HepG2 (cell line): ENCODE results near the gene C20orf96. TPM values are rescaled to one million over a fixed set of nuclear protein-coding genes. Genes with fewer than 3 reads are reported as not detected.
A peak's percentile ranks its signal among the peaks of the same experiment; 100 is the strongest.

ENCODE experiments used
- FOXC1 ChIP-seq: sonication (generic); formaldehyde crosslinking; IDR thresholded peaks from 2 replicates; pipeline ENCODE4 v1.8.0; 2022; ENCODE audit warnings: mild to moderate bottlenecking, missing genetic modification reagents, borderline replicate concordance
- HNRNPLL ChIP-seq: fragments of 200-400 bp; formaldehyde crosslinking; IDR thresholded peaks from 2 replicates; pipeline ENCODE4 v1.6.1; 2017; ENCODE audit warnings: mild to moderate bottlenecking, low read depth, low read length; ENCODE audit not compliant: poor library complexity, severe bottlenecking
- KLF11 ChIP-seq: IDR thresholded peaks from 2 replicates; pipeline ENCODE4 v1.6.1; 2016; ENCODE audit warnings: missing compliant biosample characterization
- MAFK ChIP-seq, 2 experiments: IDR thresholded peaks in 1 of 2; conservative IDR thresholded peaks in 1 of 2; 2 replicates each; pipeline ENCODE4 v1.6.1; 2011; ENCODE audit warnings: improper control_type of control experiment in 2 of 2, low read length in 2 of 2
- MBD4 ChIP-seq: IDR thresholded peaks from 2 replicates; pipeline ENCODE4 v1.6.1; 2012; ENCODE audit warnings: low read length, inconsistent platforms, borderline replicate concordance
- NCOR1 ChIP-seq: fragments of 200-600 bp; sonication (generic); IDR thresholded peaks from 2 replicates; pipeline ENCODE4 v1.7.0; 2017; ENCODE audit warnings: antibody characterized with exemption, low read length, borderline replicate concordance
- PREB ChIP-seq: sonication (generic); formaldehyde crosslinking; IDR thresholded peaks from 2 replicates; pipeline ENCODE4 v1.4.0; 2020; ENCODE audit warnings: missing genetic modification reagents
- RAD21 ChIP-seq: fragments of 450-650 bp; formaldehyde crosslinking; IDR thresholded peaks from 2 replicates; pipeline ENCODE4 v1.5.0; 2020; ENCODE audit warnings: mild to moderate bottlenecking
- RCOR2 ChIP-seq: IDR thresholded peaks from 2 replicates; pipeline ENCODE4 v1.6.1; 2016; ENCODE audit warnings: missing biosample characterization, missing genetic modification reagents
- TCF12 ChIP-seq, 2 experiments: fragments of 450-650 bp in 1 of 2; sonication (generic) in 1 of 2; formaldehyde crosslinking in 1 of 2; IDR thresholded peaks; 2 replicates each; pipeline versions ENCODE4 v1.6.1 to v1.8.0; 2017 to 2022; ENCODE audit warnings: antibody characterized with exemption in 1 of 2, mild to moderate bottlenecking in 1 of 2, missing genetic modification reagents in 1 of 2, moderate library complexity in 1 of 2
- TFE3 ChIP-seq: IDR thresholded peaks from 2 replicates; pipeline ENCODE4 v1.6.1; 2016
- U2AF2 ChIP-seq: fragments of 200-400 bp; formaldehyde crosslinking; IDR thresholded peaks from 2 replicates; pipeline ENCODE4 v1.6.1; 2017; ENCODE audit warnings: low read depth, mild to moderate bottlenecking, low read length
- ZBTB4 ChIP-seq: sonication (generic); formaldehyde crosslinking; IDR thresholded peaks from 2 replicates; pipeline ENCODE4 v1.4.0; 2020; ENCODE audit warnings: missing genetic modification reagents, mild to moderate bottlenecking, borderline replicate concordance
- ZKSCAN1 ChIP-seq: fragments of 150-350 bp; IDR thresholded peaks from 2 replicates; pipeline ENCODE4 v1.6.1; 2014; ENCODE audit warnings: low read length
- ZNF180 ChIP-seq: sonication (generic); formaldehyde crosslinking; IDR thresholded peaks from 2 replicates; pipeline ENCODE4 v1.4.0; 2020; ENCODE audit warnings: low read depth, missing genetic modification reagents, borderline replicate concordance
- ZNF431 ChIP-seq: sonication (generic); formaldehyde crosslinking; IDR thresholded peaks from 2 replicates; pipeline ENCODE4 v1.9.0; 2022; ENCODE audit warnings: missing genetic modification reagents, low read depth, mild to moderate bottlenecking, borderline replicate concordance
- ZNF512B ChIP-seq: sonication (generic); formaldehyde crosslinking; IDR thresholded peaks from 2 replicates; pipeline ENCODE4 v1.5.1; 2020; ENCODE audit warnings: missing genetic modification reagents, mild to moderate bottlenecking, borderline replicate concordance
- ZNF678 ChIP-seq: sonication (generic); formaldehyde crosslinking; IDR thresholded peaks from 2 replicates; pipeline ENCODE4 v1.4.0; 2020; ENCODE audit warnings: mild to moderate bottlenecking, missing genetic modification reagents
- ZNF781 ChIP-seq: sonication (generic); formaldehyde crosslinking; IDR thresholded peaks from 2 replicates; pipeline ENCODE4 v1.5.1; 2020; ENCODE audit warnings: borderline replicate concordance, mild to moderate bottlenecking, missing genetic modification reagents; ENCODE audit errors: not compliant biosample characterization
- ZSCAN22 ChIP-seq: sonication (generic); formaldehyde crosslinking; IDR thresholded peaks from 2 replicates; pipeline ENCODE4 v1.4.0; 2020; ENCODE audit warnings: mild to moderate bottlenecking, missing genetic modification reagents
- polyA plus RNA-seq, 8 experiments: library from polyadenylated mRNA; depleted of rRNA in 3 of 8; stranded (reverse) in 7 of 8; unstranded in 1 of 8; fragments of >200 nt; fragmentation: Illumina TruSeq in 4 of 8; extraction: Trizol in 4 of 8; gene quantifications; 2 replicates each; pipeline versions ENCODE4 v1.2.1 to v1.2.3, GENCODE V29; 2011 to 2016; ENCODE audit warnings: low read depth in 4 of 8, missing spikeins in 1 of 8, mixed read lengths in 1 of 8; ENCODE audit not compliant: insufficient read depth in 1 of 8
- total RNA-seq, 5 experiments: library from RNA; depleted of rRNA; stranded (reverse); fragments of >200 nt; fragmentation: Illumina TruSeq; extraction: Trizol; gene quantifications; 2 replicates each; pipeline ENCODE4 v1.2.3, GENCODE V29; 2016; ENCODE audit warnings: low read depth in 1 of 5

The C20orf96 gene
- total and polyA plus RNA-seq, 2 of the 13 experiments (the other 11 are each of a cell fraction or from before 2014, with no cell fraction given), result 3.8 to 20.6 TPM

- TF ChIP-seq ZNF512B (CRISPR knock-in tag) (0 out of 2 replicates have a peak, but pooled peaks have one; percentile 0), ZNF678 (peak; percentile 48; the same call in 1 of the 2 replicates), ZBTB4 (CRISPR knock-in tag) (peak; percentile 39; the same call in 1 of the 2 replicates), ZSCAN22 (no peak), RAD21 (CRISPR knock-in tag) (no peak), RCOR2 (CRISPR knock-in tag) (peak; percentile 14; the same call in 1 of the 2 replicates), ZNF781 (CRISPR knock-in tag) (no peak), TCF12 (IDR thresholded peaks at IDR 0.05) (no peak), TCF12 (CRISPR knock-in tag; IDR thresholded peaks at IDR 0.05) (no peak), PREB (CRISPR knock-in tag) (no peak), NCOR1 (no peak), U2AF2 (0 out of 2 replicates have a peak, but pooled peaks have one; percentile 14), TFE3 (CRISPR knock-in tag) (peak; percentile 66), ZKSCAN1 (no peak), ZNF431 (CRISPR knock-in tag) (0 out of 2 replicates have a peak, but pooled peaks have one; percentile 46), MAFK (conservative IDR thresholded peaks at IDR 0.05 in 1 of 2, IDR thresholded peaks at IDR 0.05 in 1 of 2; ENCODE audit: low read length in 2 of 2) (no peak), FOXC1 (CRISPR knock-in tag) (no peak), MBD4 (no peak), KLF11 (CRISPR knock-in tag) (no peak), HNRNPLL (peak; percentile 17), ZNF180 (CRISPR knock-in tag) (0 out of 2 replicates have a peak, but pooled peaks have one; percentile 26)
Observed at GRCh38 chr20:290084-290831, at the start of gene C20orf96 (continued).
